Caco-2 (cell line): ENCODE data around the gene MREG. TPM values are rescaled to one million over a fixed set of nuclear protein-coding genes. Genes with fewer than 3 reads are reported as not detected.

ENCODE experiments used
- BruUV-seq: library from RNA; stranded (reverse); fragments of 400-500 nt; replicated peaks from 2 replicates; lab custom pipeline; 2021; lab: Mats Ljungman, UMichigan
- CTCF ChIA-PET: fragments of 300-600 bp; sonication (Branson Sonifier 250); formaldehyde crosslinking; loops from one replicate; lab custom pipeline; 2022; ENCODE audit warnings: antibody characterized with exemption; lab: Charles Lee
- POLR2A ChIA-PET: fragments of 300-600 bp; sonication (Branson Sonifier 250); formaldehyde crosslinking; loops from one replicate; lab custom pipeline; 2022; ENCODE audit warnings: antibody characterized with exemption; lab: Charles Lee
- DNase-seq, 2 experiments: peaks; one replicate each; pipeline versions ENCODE4 v3.0.0 to v3.0.0-alpha.2; 2020 to 2022
- H3K27me3 ChIP-seq: replicated peaks from 2 replicates; pipeline ENCODE4 v1.6.0; 2011; ENCODE audit warnings: low read length; ENCODE audit not compliant: control insufficient read depth, insufficient read depth
- H3K36me3 ChIP-seq: 2 replicates; pipeline ENCODE4 v1.5.1; 2011; ENCODE audit warnings: low read length; ENCODE audit not compliant: control insufficient read depth, insufficient read depth
- H3K4me1 ChIP-seq: fragments of 250-450 bp; sonication (Bioruptor Pico); 2 replicates; pipeline ENCODE4 v1.5.1; 2020; ENCODE audit warnings: mild to moderate bottlenecking
- H3K4me3 ChIP-seq: 2 replicates; pipeline ENCODE4 v1.5.1; 2011; ENCODE audit warnings: low read depth, mild to moderate bottlenecking, control low read depth, low read length
- H3K9me3 ChIP-seq: fragments of 250-450 bp; sonication (Bioruptor Pico); 2 replicates; pipeline ENCODE4 v1.5.1; 2020; ENCODE audit warnings: mild to moderate bottlenecking, moderate library complexity
- H3K27ac Mint-ChIP-seq: one replicate; pipeline ENCODE4 v1.8.0; 2022; ENCODE audit warnings: mixed read lengths; ENCODE audit not compliant: unreplicated experiment
- H3K27me3 Mint-ChIP-seq: one replicate; pipeline ENCODE4 v1.8.0; 2022; ENCODE audit warnings: mixed read lengths; ENCODE audit not compliant: insufficient read depth, unreplicated experiment
- H3K36me3 Mint-ChIP-seq: one replicate; pipeline ENCODE4 v1.8.0; 2022; ENCODE audit warnings: mild to moderate bottlenecking, mixed read lengths; ENCODE audit not compliant: insufficient read depth, unreplicated experiment
- H3K4me1 Mint-ChIP-seq: one replicate; pipeline ENCODE4 v1.8.0; 2022; ENCODE audit warnings: low read depth, mixed read lengths; ENCODE audit not compliant: unreplicated experiment
- H3K4me3 Mint-ChIP-seq: one replicate; pipeline ENCODE4 v1.8.0; 2022; ENCODE audit warnings: mild to moderate bottlenecking, moderate library complexity, mixed read lengths; ENCODE audit not compliant: unreplicated experiment
- H3K9me3 Mint-ChIP-seq: one replicate; pipeline ENCODE4 v1.8.0; 2022; ENCODE audit warnings: mixed read lengths; ENCODE audit not compliant: unreplicated experiment
- CTCF ChIP-seq, 2 experiments: fragments of 200-600 bp in 1 of 2; IDR thresholded peaks; 1 replicate in 1 of 2; 2 replicates in 1 of 2; pipeline versions ENCODE4 v1.5.1 to v1.8.0; 2011 to 2022; ENCODE audit warnings: antibody characterized with exemption in 1 of 2, control low read depth in 1 of 2, inconsistent platforms in 1 of 2, low read depth in 1 of 2, low read length in 1 of 2, mild to moderate bottlenecking in 1 of 2, moderate library complexity in 1 of 2; ENCODE audit not compliant: insufficient read depth in 1 of 2, severe bottlenecking in 1 of 2, unreplicated experiment in 1 of 2
- intact Hi-C: fragments of 100-400 bp; cut with micrococcal nuclease; formaldehyde crosslinking; loops from one replicate; pipeline ENCODE4 v1.10.0; 2022; ENCODE audit not compliant: unreplicated experiment
- total RNA-seq: library from RNA; stranded (reverse); gene quantifications from 2 replicates; pipeline ENCODE4 v1.2.3, GENCODE V29; 2022

The MREG gene
- total RNA-seq, 1 experiment from 2014 or later: 43.8 TPM

GRCh38 chr2:216041438-216041837, 28.1 kb upstream of the MREG start:
- POLR2A ChIA-PET: no interaction called here
- CTCF ChIA-PET: no interaction called here
- Mint-ChIP-seq H3K27ac (no peak overlapping the region), H3K36me3 (peaks cover 10% of the 10 kb centered on the region), H3K27me3 (no peaks in the 10 kb centered on the region), H3K9me3 (no peaks in the 10 kb centered on the region), H3K4me3 (no peak overlapping the region), H3K4me1 (no peaks in the 10 kb centered on the region)
- DNase-seq: no peak
- H3K27me3 ChIP-seq: no peaks in the 10 kb centered on the region
- intact Hi-C loops: no loop called here
- H3K9me3 ChIP-seq: no peaks in the 10 kb centered on the region
- no peaks in the 10 kb centered on the region for H3K4me1 ChIP-seq
- TF ChIP-seq CTCF (IDR thresholded peaks at IDR 0.05; ENCODE audit: insufficient read depth in 1 of 2, low read depth in 1 of 2, low read length in 1 of 2, severe bottlenecking in 1 of 2, unreplicated experiment in 1 of 2): no peak
- no peak overlapping the region for H3K4me3 ChIP-seq
- H3K36me3 ChIP-seq: 0 out of 2 replicates have a peak, but pooled peaks cover 2% of the 10 kb centered on the region
- no TSS peak for BruUV-seq

GRCh38 chr2:216039918-216040317, 26.6 kb upstream of the MREG start:
- TF ChIP-seq CTCF (IDR thresholded peaks at IDR 0.05; ENCODE audit: insufficient read depth in 1 of 2, low read depth in 1 of 2, low read length in 1 of 2, severe bottlenecking in 1 of 2, unreplicated experiment in 1 of 2): no peak
- no peaks in the 10 kb centered on the region for H3K4me1 ChIP-seq
- no TSS peak for BruUV-seq
- no peaks in the 10 kb centered on the region for H3K9me3 ChIP-seq
- H3K27me3 Mint-ChIP-seq: no peaks in the 10 kb centered on the region
- H3K4me3 Mint-ChIP-seq: no peak overlapping the region
- peaks cover 2% of the 10 kb centered on the region; the same call in 1 of the 2 replicates for H3K36me3 ChIP-seq
- H3K4me1 Mint-ChIP-seq: no peaks in the 10 kb centered on the region
- DNase-seq: no peak
- intact Hi-C loops: no loop called here
- peaks cover 10% of the 10 kb centered on the region for H3K36me3 Mint-ChIP-seq
- no peaks in the 10 kb centered on the region for H3K27me3 ChIP-seq
- ChIA-PET POLR2A (no interaction called here), CTCF (no interaction called here)
- H3K27ac Mint-ChIP-seq: no peak overlapping the region
- no peaks in the 10 kb centered on the region for H3K9me3 Mint-ChIP-seq
- H3K4me3 ChIP-seq: no peak overlapping the region

- peak; percentile 70 to 81 for DNase-seq
- POLR2A ChIA-PET: no interaction called here
Measured at GRCh38 chr2:216034065-216034464, 20.7 kb upstream of the MREG start.

More at GRCh38 chr2:216034065-216034464, 20.7 kb upstream of the MREG start:
- Mint-ChIP-seq H3K27me3 (no peaks in the 10 kb centered on the region), H3K36me3 (peaks cover 8% of the 10 kb centered on the region), H3K4me3 (no peak overlapping the region), H3K9me3 (no peaks in the 10 kb centered on the region), H3K4me1 (no peaks in the 10 kb centered on the region), H3K27ac (no peak overlapping the region)
- BruUV-seq: no TSS peak
- no peaks in the 10 kb centered on the region for H3K9me3 ChIP-seq
- intact Hi-C loops: no loop called here
- no peak overlapping the region for H3K4me3 ChIP-seq
- H3K27me3 ChIP-seq: no peaks in the 10 kb centered on the region
- peak; percentile 78 to 89 for TF ChIP-seq CTCF (IDR thresholded peaks at IDR 0.05; ENCODE audit: insufficient read depth in 1 of 2, low read depth in 1 of 2, low read length in 1 of 2, severe bottlenecking in 1 of 2, unreplicated experiment in 1 of 2)
- no peaks in the 10 kb centered on the region; the same call in 1 of the 2 replicates for H3K36me3 ChIP-seq
- CTCF ChIA-PET: interaction anchor here (0.8 to 1.0 kb wide), 2 partner anchors 14 to 74 kb away, joined by 3 to 4 read pairs; partner anchors contain the start of gene XRCC5
- H3K4me1 ChIP-seq: no peaks in the 10 kb centered on the region
